ENCODE results near the gene DLST.

The DLST gene

GRCh38 chr14:74852922-74853530, 28.7 kb upstream of the DLST start:
- peak; percentile 56 for DNase-seq (ENCODE audit: low read depth)

GRCh38 chr14:74853581-74853980, 28.1 kb upstream of the DLST start:
- no peak for TF ChIP-seq CTCF (IDR thresholded peaks at IDR 0.05; ENCODE audit: low read length, missing control alignments)
- no peak for DNase-seq (ENCODE audit: low read depth)
- H3K4me3 ChIP-seq (replicated peaks; ENCODE audit: low read depth, low read length), result no peak overlapping the region

More at GRCh38 chr14:74852922-74853530, 28.7 kb upstream of the DLST start:
- no peak overlapping the region for H3K4me3 ChIP-seq (replicated peaks; ENCODE audit: low read depth, low read length)
- TF ChIP-seq CTCF (IDR thresholded peaks at IDR 0.05; ENCODE audit: low read length, missing control alignments), result no peak

GRCh38 chr14:74855021-74855420, 26.7 kb upstream of the DLST start:
- TF ChIP-seq CTCF (IDR thresholded peaks at IDR 0.05; ENCODE audit: low read length, missing control alignments), result no peak
- no peak for DNase-seq (ENCODE audit: low read depth)
- no peak overlapping the region for H3K4me3 ChIP-seq (replicated peaks; ENCODE audit: low read depth, low read length)

GRCh38 chr14:74855945-74856344, 25.8 kb upstream of the DLST start:
- H3K4me3 ChIP-seq (replicated peaks; ENCODE audit: low read depth, low read length), result no peak overlapping the region
- TF ChIP-seq CTCF (IDR thresholded peaks at IDR 0.05; ENCODE audit: low read length, missing control alignments), result no peak
- DNase-seq (ENCODE audit: low read depth), result no peak

GRCh38 chr14:74856366-74856765, 25.4 kb upstream of the DLST start:
- DNase-seq (ENCODE audit: low read depth), result no peak
- TF ChIP-seq CTCF (IDR thresholded peaks at IDR 0.05; ENCODE audit: low read length, missing control alignments), result no peak
- no peak overlapping the region for H3K4me3 ChIP-seq (replicated peaks; ENCODE audit: low read depth, low read length)

GRCh38 chr14:74858022-74858421, 23.7 kb upstream of the DLST start:
- TF ChIP-seq CTCF (IDR thresholded peaks at IDR 0.05; ENCODE audit: low read length, missing control alignments), result no peak
- DNase-seq (ENCODE audit: low read depth), result no peak
- no peak overlapping the region for H3K4me3 ChIP-seq (replicated peaks; ENCODE audit: low read depth, low read length)

Measured in fibroblast of pulmonary artery (primary cell).